GM12878 (cell line): ENCODE data around the gene CTNNA2. TPM values are rescaled to one million over a fixed set of nuclear protein-coding genes. Genes with fewer than 3 reads are reported as not detected.

Experiments used
- ATAC-seq: fragments of 200-7000 bp; cut with Tn5 transposase; 3 replicates; pipeline ENCODE4 v1.9.1; 2020; ENCODE audit warnings: mild to moderate bottlenecking, moderate library complexity
- BruUV-seq: library from RNA; stranded (reverse); fragments of 400-500 nt; replicated peaks from 2 replicates; lab custom pipeline; 2021; lab: Mats Ljungman, UMichigan
- CTCF ChIA-PET: fragments of 300-600 bp; sonication (Branson Sonifier 250); formaldehyde crosslinking; extraction: SDS; loops from one replicate; lab custom pipeline; 2021; ENCODE audit warnings: inconsistent platforms; lab: Yijun Ruan, JAX
- POLR2A ChIA-PET: fragments of 350-600 bp; formaldehyde crosslinking; extraction: SDS; loops from one replicate; lab custom pipeline; 2021; ENCODE audit warnings: inconsistent platforms; lab: Charles Lee
- RAD21 ChIA-PET: fragments of 300-600 bp; sonication (Branson Sonifier 250); formaldehyde crosslinking; loops from one replicate; lab custom pipeline; 2023; ENCODE audit warnings: antibody characterized with exemption; ENCODE audit not compliant: unreplicated experiment; lab: Charles Lee
- SMC1A ChIA-PET: fragments of 300-600 bp; sonication (Branson Sonifier 250); formaldehyde crosslinking; loops from one replicate; lab custom pipeline; 2023; ENCODE audit not compliant: unreplicated experiment, uncharacterized antibody; lab: Charles Lee
- DNase-seq: peaks from one replicate; pipeline ENCODE4 v3.0.0-alpha.2; 2011; ENCODE audit warnings: low read depth, low spot score
- FAIRE-seq: peaks from 3 replicates; lab custom pipeline; 2011; peaks lifted over from hg19 to GRCh38; lab: Jason Lieb, UNC
- H2AFZ ChIP-seq: 2 replicates; pipeline ENCODE4 v1.6.0; 2011; ENCODE audit warnings: low read depth, low read length, control low read depth; ENCODE audit not compliant: control insufficient read depth
- H3K27ac ChIP-seq: 2 replicates; pipeline ENCODE4 v1.5.1; 2011; ENCODE audit warnings: control low read depth; ENCODE audit not compliant: control insufficient read depth, insufficient read depth
- H3K27me3 ChIP-seq, 2 experiments: replicated peaks in 1 of 2; 2 replicates each; pipeline versions ENCODE4 v1.6.0 to v1.6.1; 2011; ENCODE audit warnings: low read length in 1 of 2; ENCODE audit not compliant: control insufficient read depth in 2 of 2, insufficient read depth in 2 of 2
- H3K36me3 ChIP-seq, 2 experiments: 2 replicates each; pipeline ENCODE4 v1.5.1; 2011; ENCODE audit warnings: low read length in 1 of 2; ENCODE audit not compliant: control insufficient read depth in 2 of 2, insufficient read depth in 2 of 2
- H3K4me1 ChIP-seq: 2 replicates; pipeline ENCODE4 v1.6.1; 2011; ENCODE audit warnings: mild to moderate bottlenecking, low read length, moderate library complexity, mixed read lengths; ENCODE audit not compliant: control insufficient read depth, insufficient read depth
- H3K4me2 ChIP-seq: 2 replicates; pipeline ENCODE4 v1.6.0; 2011; ENCODE audit warnings: control low read depth; ENCODE audit not compliant: control insufficient read depth, insufficient read depth
- H3K4me3 ChIP-seq: fragments of 200-600 bp; sonication (generic); 2 replicates; pipeline ENCODE4 v1.5.1; 2016
- H3K79me2 ChIP-seq: 2 replicates; pipeline ENCODE4 v1.6.0; 2011; ENCODE audit warnings: low read length; ENCODE audit not compliant: control insufficient read depth, insufficient read depth
- H3K9ac ChIP-seq: 2 replicates; pipeline ENCODE4 v1.8.0; 2011; ENCODE audit warnings: low read length, control low read depth, mixed read lengths; ENCODE audit not compliant: control insufficient read depth, insufficient read depth
- H3K9me3 ChIP-seq: replicated peaks from 3 replicates; pipeline ENCODE4 v1.5.1; 2011; ENCODE audit warnings: mild to moderate bottlenecking, low read length; ENCODE audit not compliant: control insufficient read depth, insufficient read depth
- H4K20me1 ChIP-seq: 2 replicates; pipeline ENCODE4 v1.6.0; 2011; ENCODE audit not compliant: control insufficient read depth, insufficient read depth
- EED ChIP-seq: sonication (generic); IDR thresholded peaks from 2 replicates; pipeline ENCODE4 v1.6.1; 2016; ENCODE audit warnings: antibody characterized with exemption, low read depth
- ETV6 ChIP-seq, 2 experiments: fragments of 450-650 bp in 1 of 2; IDR thresholded peaks in 1 of 2; conservative IDR thresholded peaks in 1 of 2; 2 replicates each; pipeline ENCODE4 v1.6.1; 2014; ENCODE audit warnings: antibody characterized with exemption in 1 of 2, borderline replicate concordance in 1 of 2, low read depth in 1 of 2, mild to moderate bottlenecking in 1 of 2, moderate library complexity in 1 of 2
- GABPA ChIP-seq: IDR thresholded peaks from 2 replicates; pipeline ENCODE4 v1.6.1; 2014; ENCODE audit warnings: antibody characterized with exemption, low read depth, mild to moderate bottlenecking, inconsistent platforms
- HSF1 ChIP-seq: fragments of 150-350 bp; IDR thresholded peaks from 2 replicates; pipeline ENCODE4 v1.6.1; 2014; ENCODE audit warnings: mild to moderate bottlenecking, low read depth, low read length
- IRF5 ChIP-seq: fragments of 450-650 bp; IDR thresholded peaks from 2 replicates; pipeline ENCODE4 v1.6.1; 2017; ENCODE audit warnings: borderline replicate concordance
- MEF2A ChIP-seq: IDR thresholded peaks from 2 replicates; pipeline ENCODE4 v1.6.1; 2011; ENCODE audit warnings: low read depth, mild to moderate bottlenecking, low read length, moderate library complexity; ENCODE audit not compliant: insufficient read depth
- RFX5 ChIP-seq: IDR thresholded peaks from 2 replicates; pipeline ENCODE4 v1.6.1; 2011; ENCODE audit warnings: low read depth, low read length, improper control_type of control experiment
- SMAD1 ChIP-seq: fragments of 450-650 bp; IDR thresholded peaks from 2 replicates; pipeline ENCODE4 v1.6.1; 2018; ENCODE audit warnings: mild to moderate bottlenecking, low read depth; ENCODE audit not compliant: partially characterized antibody
- WRNIP1 ChIP-seq: IDR thresholded peaks from 2 replicates; pipeline ENCODE4 v1.6.1; 2011; ENCODE audit warnings: low read depth, low read length, improper control_type of control experiment, borderline replicate concordance
- ZBTB11 ChIP-seq: fragments of 450-650 bp; formaldehyde crosslinking; IDR thresholded peaks from 2 replicates; pipeline ENCODE4 v1.5.0; 2022; ENCODE audit warnings: mild to moderate bottlenecking, missing genetic modification characterization
- ZNF687 ChIP-seq: fragments of 450-650 bp; IDR thresholded peaks from 2 replicates; pipeline ENCODE4 v1.6.1; 2017; ENCODE audit warnings: mild to moderate bottlenecking, moderate library complexity
- ZZZ3 ChIP-seq: IDR thresholded peaks from 2 replicates; pipeline ENCODE4 v1.6.1; 2011; ENCODE audit warnings: low read depth; ENCODE audit not compliant: control insufficient read depth, insufficient read length
- WGBS: methylation state at CpG from one replicate; pipeline ENCODE4 v1.1.6; 2016; ENCODE audit warnings: low lambda C conversion rate; ENCODE audit not compliant: insufficient replicate concordance, insufficient coverage; ENCODE audit errors: missing lambda C conversion rate; 5-methylcytosine and 5-hydroxymethylcytosine counted together
- in situ Hi-C: fragments of 300-500 bp; cut with MboI; formaldehyde crosslinking; loops from 9 replicates; pipeline ENCODE4 v1.14.3; 2018; ENCODE audit warnings: mixed read lengths
- intact Hi-C: fragments of 100-400 bp; cut with micrococcal nuclease; formaldehyde crosslinking; loops from one replicate; pipeline ENCODE4 v1.14.2; 2022; ENCODE audit not compliant: unreplicated experiment
- polyA plus RNA-seq, 11 experiments: library from polyadenylated mRNA; depleted of rRNA in 4 of 11; unstranded in 6 of 11; stranded (reverse) in 5 of 11; fragments of >200 nt; fragmentation: Nextera tagmentation in 4 of 11; fragmentation: Illumina TruSeq in 1 of 11; extraction: Ambion mirVana in 4 of 11; extraction: Trizol in 1 of 11; gene quantifications; 1 replicate in 1 of 11; 2 replicates in 10 of 11; pipeline versions ENCODE4 v1.2.1 to v1.2.3, GENCODE V29; 2011 to 2016; ENCODE audit warnings: inconsistent platforms in 2 of 11, missing spikeins in 2 of 11, low read depth in 1 of 11
- total RNA-seq, 4 experiments: library from RNA; depleted of rRNA in 3 of 4; stranded (reverse); fragments of >200 nt in 3 of 4; fragmentation: Illumina TruSeq in 1 of 4; extraction: Trizol in 1 of 4; gene quantifications; 2 replicates each; pipeline versions ENCODE4 v1.2.1 to v1.2.3, GENCODE V29; 2013 to 2021

CTNNA2 gene
- total and polyA plus RNA-seq, 10 of the 15 experiments (the other 5 are each of a cell fraction or from before 2014, with no cell fraction given): 2.4 to 36.2 (median 6.6) TPM

- no peak for TF ChIP-seq ZBTB11
- no peak for TF ChIP-seq EED
- TF ChIP-seq SMAD1: no peak
- TF ChIP-seq IRF5: no peak
- no peak for TF ChIP-seq RFX5
These were observed 263.6 kb downstream of the CTNNA2 start (continued) for GRCh38 chr2:79776461-79776860.

- no peak overlapping the region for H2AFZ ChIP-seq
- RAD21 ChIA-PET: no interaction called here
- SMC1A ChIA-PET: no interaction called here
- no peaks in the 10 kb centered on the region for H3K36me3 ChIP-seq
- H4K20me1 ChIP-seq: no peaks in the 10 kb centered on the region
- POLR2A ChIA-PET: no interaction called here
- no peak overlapping the region for H3K4me3 ChIP-seq
- no peaks in the 10 kb centered on the region for H3K9me3 ChIP-seq
- ATAC-seq (no peak), FAIRE-seq (no peak), DNase-seq (no peak)
- WGBS: 0% methylated on average over 1 of the region's 1 CpG
- no peaks in the 10 kb centered on the region for H3K79me2 ChIP-seq
- no peak overlapping the region for H3K4me2 ChIP-seq
- in situ Hi-C loops (no loop called here), intact Hi-C loops (no loop called here)
- BruUV-seq: no TSS peak
- no peaks in the 10 kb centered on the region for H3K4me1 ChIP-seq
- CTCF ChIA-PET: no interaction called here
- no peak overlapping the region for H3K9ac ChIP-seq
- no peak overlapping the region for H3K27ac ChIP-seq
- H3K27me3 ChIP-seq: no peaks in the 10 kb centered on the region
- TF ChIP-seq HSF1: no peak
- no peak for TF ChIP-seq WRNIP1
- TF ChIP-seq ZZZ3: no peak
- no peak for TF ChIP-seq MEF2A
- no peak for TF ChIP-seq ETV6 (conservative IDR thresholded peaks at IDR 0.05 in 1 of 2, IDR thresholded peaks at IDR 0.05 in 1 of 2; ENCODE audit: borderline replicate concordance in 1 of 2, low read depth in 1 of 2)
- TF ChIP-seq ZNF687: no peak
- TF ChIP-seq GABPA: no peak
These were observed 267.9 kb downstream of the CTNNA2 start for GRCh38 chr2:79780781-79781180.
